RWPE1 (cell line): Measurements from ENCODE around the gene HELQ.
A peak's percentile ranks its signal among the peaks of the same experiment; 100 is the strongest.

Experiments
- CTCF ChIA-PET: fragments of 350-600 bp; sonication (Branson Sonifier 250); formaldehyde crosslinking; extraction: SDS; loops from one replicate; lab custom pipeline; 2021; lab: Yijun Ruan, JAX
- POLR2A ChIA-PET: fragments of 400-600 bp; formaldehyde crosslinking; extraction: SDS; loops from one replicate; lab custom pipeline; 2020; ENCODE audit warnings: antibody characterized with exemption; ENCODE audit not compliant: low non-redundant PET; lab: Yijun Ruan, JAX
- DNase-seq: peaks from one replicate; pipeline ENCODE4 v3.0.0; 2012; ENCODE audit warnings: low spot score
- H3K27ac ChIP-seq: fragments of 450-650 bp; 2 replicates; pipeline ENCODE4 v1.5.1; 2017
- TF ChIP-seq, protein P1 (sequence below): fragments of 450-650 bp; conservative IDR thresholded peaks from 2 replicates; pipeline ENCODE4 v1.5.1; 2017; ENCODE audit warnings: low read depth, mild to moderate bottlenecking

Gene HELQ

DNA sequence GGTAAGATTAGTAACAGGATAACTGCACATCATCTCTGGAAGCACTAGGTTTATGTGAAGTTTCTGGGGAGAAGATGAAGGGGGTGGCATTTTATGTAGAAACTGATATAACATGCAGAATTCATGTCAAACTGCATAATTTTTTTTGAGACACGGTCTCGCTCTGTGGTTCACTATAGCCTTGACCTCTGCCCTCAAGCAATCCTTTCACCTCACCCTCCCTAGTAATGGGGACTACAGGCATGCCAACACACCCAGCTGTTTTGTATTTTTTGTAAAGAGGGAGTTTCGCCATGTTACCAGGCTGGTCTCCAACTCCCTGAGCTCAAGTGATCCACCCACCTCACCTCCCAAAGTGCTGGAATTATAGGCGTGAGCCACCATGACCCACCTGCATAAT lies 17.8 kb upstream of the HELQ start:
- POLR2A ChIA-PET, result no interaction called here
- DNase-seq, result no peak
- TF ChIP-seq, protein P1, sequence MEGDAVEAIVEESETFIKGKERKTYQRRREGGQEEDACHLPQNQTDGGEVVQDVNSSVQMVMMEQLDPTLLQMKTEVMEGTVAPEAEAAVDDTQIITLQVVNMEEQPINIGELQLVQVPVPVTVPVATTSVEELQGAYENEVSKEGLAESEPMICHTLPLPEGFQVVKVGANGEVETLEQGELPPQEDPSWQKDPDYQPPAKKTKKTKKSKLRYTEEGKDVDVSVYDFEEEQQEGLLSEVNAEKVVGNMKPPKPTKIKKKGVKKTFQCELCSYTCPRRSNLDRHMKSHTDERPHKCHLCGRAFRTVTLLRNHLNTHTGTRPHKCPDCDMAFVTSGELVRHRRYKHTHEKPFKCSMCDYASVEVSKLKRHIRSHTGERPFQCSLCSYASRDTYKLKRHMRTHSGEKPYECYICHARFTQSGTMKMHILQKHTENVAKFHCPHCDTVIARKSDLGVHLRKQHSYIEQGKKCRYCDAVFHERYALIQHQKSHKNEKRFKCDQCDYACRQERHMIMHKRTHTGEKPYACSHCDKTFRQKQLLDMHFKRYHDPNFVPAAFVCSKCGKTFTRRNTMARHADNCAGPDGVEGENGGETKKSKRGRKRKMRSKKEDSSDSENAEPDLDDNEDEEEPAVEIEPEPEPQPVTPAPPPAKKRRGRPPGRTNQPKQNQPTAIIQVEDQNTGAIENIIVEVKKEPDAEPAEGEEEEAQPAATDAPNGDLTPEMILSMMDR, result no peak
- CTCF ChIA-PET, result no interaction called here
- no peak overlapping the region for H3K27ac ChIP-seq

DNA sequence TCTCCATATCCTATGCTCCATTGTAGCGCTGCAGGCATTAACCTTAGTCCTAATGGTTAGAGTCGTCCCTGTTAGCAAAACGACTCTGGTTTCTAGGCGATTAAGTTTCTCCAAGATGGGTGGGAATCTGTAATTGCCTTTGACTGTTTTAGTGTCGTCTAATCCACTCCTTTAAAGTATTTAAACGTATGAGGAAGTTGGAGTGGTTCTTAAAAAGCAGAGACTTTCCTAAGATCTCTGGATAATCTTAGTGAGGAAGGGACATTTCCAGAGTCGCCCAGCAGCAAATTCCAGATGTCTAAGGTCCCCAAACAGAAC lies 520 bp upstream of the HELQ start:
- peak overlapping the region; percentile 91 for H3K27ac ChIP-seq
- TF ChIP-seq, protein P1, result no peak
- ChIA-PET CTCF (interaction anchor here (0.6 to 1.0 kb wide), 2 partner anchors 91 to 1073 kb away, joined by 3 read pairs; no protein-coding TSS in a partner anchor), POLR2A (interaction anchor here (0.7 kb wide), 1 partner anchor 99 kb away, joined by 3 read pairs; no protein-coding TSS in a partner anchor)
- no peak for DNase-seq

DNA sequence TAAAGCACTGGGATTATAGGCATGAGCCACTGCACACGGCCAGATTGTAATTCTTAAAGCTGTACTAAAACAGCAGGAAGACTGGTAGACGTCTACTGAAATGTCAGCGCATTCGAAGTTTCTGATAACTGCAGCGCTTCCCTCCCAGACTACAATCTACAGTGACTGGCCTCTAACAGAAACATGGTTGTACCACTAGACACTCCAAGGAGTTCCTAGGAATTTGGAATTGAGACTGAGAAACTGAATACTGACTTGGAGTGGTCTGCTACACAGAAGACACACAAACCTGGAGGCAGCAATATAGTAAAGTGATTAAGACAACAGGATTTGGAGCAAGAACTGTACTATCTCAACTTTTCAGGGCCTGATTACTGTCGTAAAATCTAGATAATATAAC lies 937 bp downstream of the HELQ start:
- H3K27ac ChIP-seq, result no peak overlapping the region
- ChIA-PET POLR2A (interaction anchor here (0.7 kb wide), 1 partner anchor 424 kb away, joined by 5 read pairs; no protein-coding TSS in a partner anchor), CTCF (interaction anchor here (1.4 kb wide), 1 partner anchor 170 kb away, joined by 6 read pairs; the partner anchor contains the start of gene COQ2)
- TF ChIP-seq, protein P1, result no peak
- peak; percentile 6 for DNase-seq

DNA sequence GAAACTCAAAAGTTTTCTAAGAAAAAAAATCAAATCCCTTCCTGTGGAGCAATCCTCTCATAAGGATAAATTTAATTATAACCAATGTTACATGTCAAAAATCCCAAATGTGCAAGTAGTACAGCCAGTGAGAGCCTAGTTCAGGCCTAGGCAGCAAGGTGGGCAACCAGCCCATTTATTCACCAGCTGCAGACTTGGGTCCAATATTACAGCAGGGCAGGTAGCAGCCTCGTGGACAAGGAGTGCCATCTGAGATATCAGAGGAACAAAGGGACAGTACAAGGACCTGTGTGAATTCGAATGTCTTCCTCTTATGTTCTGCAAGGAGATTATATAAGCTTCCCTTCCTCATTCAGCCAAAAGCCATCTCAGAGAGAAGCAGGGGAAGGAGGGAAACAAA lies 6.6 kb downstream of the HELQ start:
- POLR2A ChIA-PET, result no interaction called here
- no peak overlapping the region for H3K27ac ChIP-seq
- DNase-seq, result no peak
- CTCF ChIA-PET, result no interaction called here
- TF ChIP-seq, protein P1, result no peak

DNA sequence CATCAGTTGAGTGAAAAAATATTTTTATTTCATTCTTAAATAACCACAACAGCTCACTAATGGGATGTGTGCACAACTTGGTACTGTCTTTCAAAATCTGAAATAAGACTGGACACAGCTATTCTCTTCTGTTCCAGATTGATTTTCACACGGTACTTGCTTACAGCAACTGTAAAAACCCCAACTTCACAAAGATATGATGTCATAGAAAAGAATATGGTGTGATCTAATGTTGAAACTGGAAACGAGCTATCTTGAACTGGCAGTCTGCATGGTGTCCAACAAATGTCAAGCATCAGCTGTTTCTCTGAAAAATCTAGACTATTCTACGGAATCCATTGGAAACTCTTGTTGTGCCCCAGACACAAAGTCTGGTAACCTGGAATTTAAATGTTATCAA lies 14.7 kb downstream of the HELQ start:
- ChIA-PET CTCF (interaction anchor here (0.6 to 0.8 kb wide), 2 partner anchors 175 to 660 kb away, joined by 3 to 4 read pairs; no protein-coding TSS in a partner anchor), POLR2A (no interaction called here)
- TF ChIP-seq, protein P1, result no peak
- H3K27ac ChIP-seq, result no peak overlapping the region
- no peak for DNase-seq

DNA sequence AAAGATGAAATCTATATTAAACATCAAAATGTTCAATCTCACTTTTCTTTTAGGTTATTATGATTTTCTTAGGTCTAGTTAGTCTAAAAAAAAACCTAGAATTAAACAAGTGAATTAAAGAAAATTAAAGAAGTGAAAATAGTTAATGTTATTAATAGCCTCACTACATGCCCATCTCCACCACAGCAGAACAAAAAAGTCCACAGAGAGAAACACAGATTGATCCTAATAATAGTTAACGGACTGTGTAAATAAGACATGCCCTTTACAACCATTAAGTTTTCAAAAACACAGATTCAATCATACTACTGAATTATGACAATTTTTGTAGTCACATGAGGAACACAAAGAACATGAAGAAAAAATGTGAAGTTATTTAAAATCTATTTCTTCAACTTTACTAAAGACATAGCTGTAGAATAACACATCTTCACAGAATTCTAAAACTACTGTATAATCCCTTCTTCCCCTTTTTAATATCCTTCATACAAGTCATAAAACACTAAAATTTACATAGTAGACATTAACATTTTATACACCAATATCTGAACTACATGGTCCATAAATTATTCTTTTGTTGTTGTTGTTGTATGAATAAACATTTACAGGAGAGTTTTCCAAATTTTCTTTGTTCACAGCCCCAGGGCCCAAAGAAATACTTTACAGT lies 15.3 kb downstream of the HELQ start:
- TF ChIP-seq, protein P1, result no peak
- ChIA-PET POLR2A (no interaction called here), CTCF (interaction anchor here (0.8 kb wide), 1 partner anchor 659 kb away, joined by 3 read pairs; no protein-coding TSS in a partner anchor)
- DNase-seq, result no peak
- no peak overlapping the region for H3K27ac ChIP-seq
